ENCODE data around the gene MT1B.
"Not testable (repeated sequence)": the region's sequence is repeated elsewhere in the genome, so short reads cannot be mapped to it uniquely, and the experiment has no call there.

Gene MT1B

DNA sequence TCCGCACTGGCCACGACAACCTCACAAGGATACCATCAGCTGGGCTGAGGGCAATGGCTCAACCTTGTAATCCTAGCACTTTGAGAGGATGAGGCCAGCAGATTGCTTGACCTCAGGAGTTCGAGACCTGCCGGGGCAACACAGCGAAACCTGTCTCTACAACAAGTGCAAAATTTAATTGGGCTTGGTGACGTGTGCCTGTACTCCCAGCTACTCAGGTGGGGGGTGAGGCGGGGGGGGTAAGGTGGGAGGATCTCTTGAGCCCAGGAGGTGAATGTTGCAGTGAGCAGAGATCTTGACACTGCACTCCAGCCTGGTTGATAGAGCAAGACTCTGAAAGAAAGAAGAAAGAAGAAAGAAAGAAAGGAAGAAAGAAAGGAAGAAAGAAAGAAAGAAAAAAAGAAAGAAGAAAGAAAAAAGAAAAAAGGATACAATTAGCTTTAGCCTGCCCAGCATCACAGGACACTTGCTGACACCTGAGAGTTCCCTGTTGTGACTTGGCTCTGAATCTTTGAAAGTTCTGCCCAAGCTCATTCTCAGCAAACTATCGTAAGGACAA, 31.3 kb upstream of the MT1B start:
- DNase-seq (ENCODE audit: low read depth) = no peak

DNA sequence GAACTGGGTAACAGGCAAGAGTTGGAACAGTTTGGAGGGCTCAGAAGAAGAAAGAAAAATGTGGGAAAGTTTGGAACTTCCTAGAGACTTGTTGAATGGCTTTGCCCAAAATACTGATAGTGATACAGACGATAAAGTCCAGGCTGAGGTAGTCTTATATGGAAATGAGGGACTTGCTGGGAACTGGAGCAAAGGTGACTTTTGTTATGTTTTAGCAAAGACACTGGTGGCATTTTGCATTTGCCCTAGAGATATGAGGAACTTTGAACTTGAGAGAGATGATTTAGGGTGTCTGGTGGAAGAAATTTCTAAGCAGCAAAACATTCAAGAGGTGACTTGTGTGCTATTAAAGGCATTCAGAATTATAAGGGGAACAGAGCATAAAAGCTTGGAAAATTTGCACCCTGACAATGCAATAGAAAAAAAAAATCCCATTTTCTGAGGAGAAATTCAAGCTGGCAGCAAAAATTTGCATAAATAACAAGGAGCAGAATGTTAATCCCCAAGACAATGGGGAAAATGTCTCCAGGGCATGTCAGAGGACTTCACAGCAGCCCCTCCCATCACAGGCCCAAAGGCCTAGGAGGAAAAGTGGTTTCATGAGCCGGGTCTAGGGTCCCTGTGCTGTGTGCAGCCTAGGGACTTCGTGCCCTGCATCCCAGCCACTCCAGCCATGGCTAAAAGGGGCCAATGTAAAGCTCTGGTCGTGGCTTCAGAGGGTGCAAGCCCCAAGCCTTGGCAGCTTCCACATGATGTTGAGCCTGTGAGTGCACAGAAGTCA, 29.8 kb upstream of the MT1B start:
- not testable (repeated sequence) for DNase-seq (ENCODE audit: low read depth)

DNA sequence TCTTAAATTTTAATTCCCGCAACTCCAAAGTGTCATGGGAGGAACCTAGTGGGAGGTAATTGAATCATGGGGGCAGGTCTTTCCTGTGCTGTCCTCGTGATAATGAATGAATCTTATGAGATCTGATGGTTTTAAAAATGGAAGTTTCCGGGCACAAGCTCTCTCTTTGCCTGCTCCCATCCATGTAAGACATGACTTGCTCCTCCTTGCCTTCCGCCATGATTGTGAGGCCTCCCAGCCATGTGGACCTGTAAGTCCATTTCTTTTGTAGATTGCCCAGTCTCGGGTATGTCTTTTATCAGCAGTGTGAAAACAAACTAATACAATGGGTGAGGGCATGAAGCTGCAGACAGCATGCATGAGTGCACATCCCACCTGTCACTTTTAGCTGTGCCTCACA, 28.5 kb upstream of the MT1B start:
- not testable (repeated sequence) for DNase-seq (ENCODE audit: low read depth)

DNA sequence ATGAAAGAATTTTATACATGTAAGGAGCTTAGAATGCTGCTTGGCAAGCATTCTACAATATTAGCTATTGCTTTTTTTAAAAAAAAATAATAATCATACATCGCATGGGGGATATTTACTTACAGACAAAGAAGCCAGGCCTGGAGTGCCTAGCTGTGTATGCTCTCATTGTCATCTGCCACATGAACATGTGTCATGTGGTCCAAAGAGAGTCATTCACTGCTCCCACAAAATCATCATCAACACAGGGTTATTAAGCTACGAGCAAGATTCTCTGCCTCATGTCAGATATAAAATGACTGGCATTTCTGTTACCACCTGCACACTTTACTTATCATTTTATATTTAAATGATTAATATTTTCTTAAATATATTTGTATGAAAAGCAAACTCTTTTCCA, 28.0 kb upstream of the MT1B start:
- DNase-seq (ENCODE audit: low read depth) = no peak

DNA sequence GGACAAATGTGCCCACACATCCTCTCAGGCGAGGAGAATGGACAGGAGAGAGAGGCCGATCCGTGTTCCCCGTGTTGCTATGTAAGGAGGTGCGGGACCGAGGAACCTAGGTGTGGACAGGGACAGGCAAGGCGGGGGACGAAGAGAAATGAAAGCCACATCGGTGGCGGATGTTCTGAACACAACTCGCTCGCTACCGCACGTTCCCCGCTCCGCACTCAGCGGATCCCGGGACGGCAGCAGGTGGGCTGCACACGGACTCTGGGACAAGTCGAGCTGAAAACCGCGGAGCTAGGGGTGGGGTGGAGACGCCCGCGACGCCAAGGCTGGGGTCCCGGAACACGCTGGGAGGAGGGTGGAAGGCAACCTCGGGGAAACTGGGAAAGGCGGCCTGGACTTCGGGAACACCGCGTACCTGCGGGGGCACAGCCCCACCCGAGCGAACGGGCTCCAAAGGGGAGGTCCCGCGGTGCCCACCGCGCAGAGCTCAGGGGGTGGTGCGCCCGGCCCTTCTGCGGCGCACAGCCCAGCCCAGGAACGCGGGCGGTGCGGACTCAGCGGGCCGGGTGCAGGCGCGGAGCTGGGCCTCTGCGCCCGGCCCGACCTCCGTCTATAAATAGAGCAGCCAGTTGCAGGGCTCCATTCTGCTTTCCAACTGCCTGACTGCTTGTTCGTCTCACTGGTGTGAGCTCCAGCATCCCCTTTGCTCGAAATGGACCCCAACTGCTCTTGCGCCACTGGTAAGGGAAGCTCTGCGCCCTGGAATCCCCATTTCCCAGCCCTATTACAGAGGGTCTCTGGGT, 26.3 kb upstream of the MT1B start, which contains the start of gene MT1E:
Gene MT1E, plus strand, starts transcription at position 642 of the 803 bp plus-strand sequence. Its CDS starts 71 bp downstream, at position 713.
- no peak for DNase-seq (ENCODE audit: low read depth)

DNA sequence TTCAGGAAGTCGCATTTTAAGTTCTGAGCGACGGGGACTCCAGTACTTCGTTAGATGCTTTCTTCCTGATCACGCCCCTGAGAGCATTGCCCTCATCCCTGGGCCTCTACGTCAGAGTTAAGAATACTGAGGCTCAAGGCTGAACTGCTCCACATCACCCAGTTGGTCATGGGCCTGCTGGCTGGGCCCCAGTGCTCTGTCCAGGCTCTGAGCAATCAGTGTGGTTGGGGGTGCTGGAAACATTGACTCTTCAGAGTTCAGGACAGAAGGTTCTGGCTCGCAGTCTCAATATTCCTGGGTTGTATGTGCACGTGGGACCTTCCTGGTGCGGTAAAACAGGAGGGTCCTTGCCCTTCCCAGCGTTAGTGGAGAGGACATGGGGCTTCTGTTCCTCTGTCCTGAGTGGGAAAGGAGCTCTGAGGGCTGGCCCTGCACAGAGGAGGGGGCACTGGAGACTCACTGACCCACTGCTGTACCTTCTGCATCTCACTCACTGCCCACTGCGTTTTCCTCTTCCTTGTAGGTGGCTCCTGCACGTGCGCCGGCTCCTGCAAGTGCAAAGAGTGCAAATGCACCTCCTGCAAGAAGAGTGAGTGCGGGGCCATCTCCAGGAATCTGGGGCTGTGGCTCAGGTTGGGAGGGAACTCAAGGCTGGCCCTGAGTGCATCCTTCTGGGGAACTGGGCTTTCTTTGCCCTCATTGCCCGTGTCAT, 25.6 kb upstream of the MT1B start:
- no peak for DNase-seq (ENCODE audit: low read depth)

DNA sequence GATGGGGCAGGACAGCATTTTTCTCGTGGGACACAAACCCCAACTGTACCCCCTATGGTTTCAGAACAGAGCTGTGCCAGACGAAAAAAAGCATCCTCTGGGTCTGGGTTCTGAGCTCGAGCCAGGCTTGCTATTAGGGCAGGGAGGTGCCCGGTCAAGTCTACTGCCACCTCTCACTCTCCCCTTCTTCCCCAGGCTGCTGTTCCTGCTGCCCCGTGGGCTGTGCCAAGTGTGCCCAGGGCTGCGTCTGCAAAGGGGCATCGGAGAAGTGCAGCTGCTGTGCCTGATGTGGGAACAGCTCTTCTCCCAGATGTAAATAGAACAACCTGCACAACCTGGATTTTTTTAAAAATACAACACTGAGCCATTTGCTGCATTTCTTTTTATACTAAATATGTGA, 25.0 kb upstream of the MT1B start:
- DNase-seq (ENCODE audit: low read depth) = no peak

DNA sequence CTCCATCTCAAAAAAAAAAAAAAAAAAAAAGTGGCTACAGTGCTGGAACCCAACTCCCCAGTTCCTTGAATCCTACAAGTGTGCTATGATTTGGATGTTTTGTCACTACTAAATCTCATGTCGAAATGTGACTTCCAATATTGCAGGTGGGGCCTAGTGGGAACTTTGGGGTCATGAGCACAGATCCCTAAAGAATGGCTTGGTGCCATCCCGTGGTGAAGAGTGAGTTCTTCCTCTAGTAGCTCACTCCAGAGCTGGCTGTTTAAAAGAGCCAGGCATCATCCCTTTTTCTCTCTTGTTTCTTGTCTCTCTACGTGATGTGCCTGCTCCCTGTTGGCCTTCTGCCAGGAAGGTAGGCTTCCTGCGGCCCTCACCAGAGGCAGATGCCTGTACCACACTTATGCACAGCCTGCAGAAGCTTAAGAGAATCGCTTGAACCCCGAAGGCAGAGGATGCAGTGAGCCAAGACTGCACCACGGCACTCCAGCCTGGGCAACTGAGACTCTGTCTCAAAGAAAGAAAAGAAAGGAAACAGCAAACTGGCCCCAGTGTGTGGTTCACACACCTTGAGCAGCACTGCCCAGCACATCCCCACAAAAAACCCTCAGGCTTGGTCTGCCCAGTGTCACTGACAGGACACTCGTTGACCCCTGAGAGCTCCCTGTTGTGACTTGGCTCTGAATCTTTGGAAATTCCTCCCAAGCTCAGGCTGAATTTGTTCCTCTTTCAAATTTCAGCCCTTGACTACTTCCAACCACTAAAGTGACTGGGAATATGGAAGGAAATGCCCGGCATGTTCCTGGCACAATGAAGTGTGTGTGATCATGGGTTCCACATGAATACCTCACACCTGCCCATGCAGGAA, 23.0 kb upstream of the MT1B start:
- DNase-seq (ENCODE audit: low read depth) = no peak

DNA sequence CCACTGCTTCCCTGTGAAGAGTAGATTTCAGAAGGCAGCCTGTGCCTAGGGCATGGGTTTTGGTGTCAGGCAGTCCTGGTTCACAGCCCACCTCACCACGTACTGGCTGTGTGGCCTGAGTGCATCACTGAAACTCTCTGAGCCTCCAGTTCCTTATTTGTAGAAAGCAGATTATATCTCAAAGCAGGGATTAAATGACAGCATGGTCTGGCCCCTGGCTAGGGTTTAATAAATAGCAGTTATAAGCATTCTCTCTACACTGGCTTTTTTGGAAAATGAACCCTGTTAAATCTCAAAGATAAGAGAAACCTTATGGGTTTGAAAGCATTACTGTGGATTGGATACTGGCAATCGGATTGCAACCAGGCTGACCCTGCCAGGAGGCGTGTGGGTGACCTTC, 22.2 kb upstream of the MT1B start:
- no peak for DNase-seq (ENCODE audit: low read depth)

DNA sequence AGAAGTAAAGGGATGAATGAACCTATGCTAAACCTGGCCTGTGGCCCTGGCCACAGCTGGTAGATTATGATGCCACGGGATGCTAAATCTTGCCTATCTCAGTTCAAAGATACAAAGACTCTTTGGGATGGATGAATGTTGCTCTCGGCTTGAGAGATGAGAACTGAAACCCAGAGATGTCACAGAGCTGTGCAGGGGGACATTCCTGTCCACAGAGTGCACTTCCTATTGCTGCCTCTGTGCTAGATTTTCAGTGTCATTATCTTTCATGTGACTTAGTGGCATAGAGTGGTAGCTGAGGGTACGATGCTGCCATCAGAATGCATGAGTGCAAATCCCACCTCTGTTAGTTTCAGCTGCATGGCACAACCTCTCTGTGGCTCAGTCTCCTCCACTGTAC, 21.6 kb upstream of the MT1B start:
- DNase-seq (ENCODE audit: low read depth) = no peak

DNA sequence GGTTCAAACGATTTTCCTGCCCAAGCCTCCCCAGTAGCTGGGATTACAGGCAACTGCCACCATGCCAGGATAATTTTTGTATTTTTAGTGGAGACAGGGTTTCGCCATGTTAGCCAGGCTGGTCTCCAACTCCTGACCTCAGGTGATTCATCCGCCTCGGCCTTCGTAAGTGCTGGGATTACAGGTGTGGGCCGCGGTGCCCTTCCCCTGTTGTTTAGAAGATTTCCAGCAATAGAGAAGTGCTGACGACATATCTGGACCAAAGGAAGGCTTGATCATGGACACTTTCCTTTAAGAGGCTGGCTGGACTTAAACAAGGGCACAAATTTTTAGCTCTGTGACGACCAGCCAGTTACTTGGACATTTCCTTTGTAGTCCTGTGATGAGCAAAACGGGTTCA, 20.5 kb upstream of the MT1B start:
- DNase-seq (ENCODE audit: low read depth) = no peak

DNA sequence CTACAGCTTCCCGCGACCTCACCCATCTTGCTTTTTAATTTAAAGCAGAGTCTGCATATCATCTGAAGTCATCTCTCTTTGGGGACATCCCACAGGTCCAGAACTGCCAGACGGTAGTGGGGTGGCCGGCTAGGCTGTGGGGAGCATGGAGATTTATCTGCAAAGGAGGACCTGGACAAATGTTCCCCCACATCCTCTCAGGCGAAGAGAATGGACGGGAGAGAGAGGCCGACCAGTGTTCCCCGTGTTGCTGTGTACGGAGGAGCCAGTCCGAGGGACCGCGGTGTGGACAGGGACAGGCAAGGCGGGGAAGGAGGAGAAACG, 19.9 kb upstream of the MT1B start:
- DNase-seq (ENCODE audit: low read depth) = no peak

DNA sequence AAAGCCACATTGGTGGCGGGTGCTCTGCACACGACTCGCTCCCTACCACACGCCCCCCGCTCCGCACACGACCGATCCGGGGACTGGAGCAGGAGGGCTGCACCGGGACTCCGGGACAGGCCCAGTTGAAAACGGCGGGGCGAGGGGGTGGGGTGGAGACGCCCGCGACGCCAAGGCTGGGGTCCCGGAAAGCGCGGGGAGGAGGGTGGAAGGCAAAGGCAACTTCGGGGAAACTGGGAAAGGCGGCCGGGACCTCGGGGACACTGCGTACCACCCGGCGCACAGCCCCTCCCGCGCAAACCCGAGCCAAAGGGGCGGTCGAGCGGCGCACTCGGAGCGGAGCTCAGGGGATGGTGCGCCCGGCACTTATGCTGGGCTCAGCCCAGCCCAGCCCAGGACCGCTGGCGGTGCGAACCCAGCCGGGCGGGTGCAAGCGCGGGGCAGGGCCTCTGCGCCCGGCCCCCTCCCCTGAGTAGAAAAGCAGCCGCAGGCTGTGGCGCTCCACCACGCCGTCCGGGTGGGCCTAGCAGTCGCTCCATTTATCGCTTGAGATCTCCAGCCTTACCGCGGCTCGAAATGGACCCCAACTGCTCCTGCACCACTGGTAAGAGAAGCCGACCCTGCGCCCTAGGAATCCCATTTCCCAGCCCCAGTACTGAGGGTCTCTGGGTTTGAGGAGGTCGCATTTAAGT, 19.4 kb upstream of the MT1B start, which contains the start of gene MT1M:
Gene MT1M, plus strand, starts transcription at position 504 of the 692 bp plus-strand sequence. Its CDS starts 73 bp downstream, at position 577.
- DNase-seq (ENCODE audit: low read depth) = no peak

DNA sequence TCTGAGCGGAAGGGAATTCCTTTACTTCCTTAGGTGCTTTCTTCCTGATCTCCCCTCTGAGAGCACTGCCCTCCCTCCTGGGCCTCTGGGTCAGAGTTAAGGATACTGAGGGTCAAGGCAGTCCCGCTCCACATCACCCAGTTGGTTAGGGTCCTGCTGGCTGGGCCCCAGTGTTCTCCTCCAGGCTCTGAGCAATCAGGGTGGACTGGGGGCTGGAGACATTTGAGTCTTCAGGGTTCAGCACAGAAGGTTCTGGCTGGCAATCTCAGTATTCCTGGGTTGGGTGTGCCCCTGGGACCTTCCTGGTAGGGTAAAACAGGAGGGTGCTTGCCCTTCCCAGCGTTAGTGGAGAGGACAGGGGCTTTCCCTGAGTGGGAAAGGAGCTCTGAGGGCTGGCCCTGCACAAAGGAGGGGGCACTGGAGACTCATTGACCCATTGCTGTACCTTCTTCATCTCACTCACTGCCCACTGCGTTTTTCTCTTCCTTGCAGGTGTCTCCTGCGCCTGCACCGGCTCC, 18.8 kb upstream of the MT1B start:
- no peak for DNase-seq (ENCODE audit: low read depth)

DNA sequence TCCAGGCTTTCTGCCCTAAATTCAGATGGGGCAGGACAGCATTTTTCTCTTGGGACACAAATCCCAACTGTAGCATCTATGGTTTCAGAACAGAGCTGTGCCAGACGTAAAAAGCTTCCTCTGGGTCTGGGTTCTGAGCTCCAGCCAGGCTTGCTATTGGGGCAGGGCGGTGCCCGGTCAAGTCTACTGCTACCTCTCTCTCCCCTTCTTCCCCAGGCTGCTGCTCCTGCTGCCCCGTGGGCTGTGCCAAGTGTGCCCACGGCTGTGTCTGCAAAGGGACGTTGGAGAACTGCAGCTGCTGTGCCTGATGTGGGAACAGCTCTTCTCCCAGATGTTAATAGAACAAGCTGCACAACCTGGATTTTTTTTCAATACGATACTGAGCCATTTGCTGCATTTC, 18.2 kb upstream of the MT1B start:
- no peak for DNase-seq (ENCODE audit: low read depth)

DNA sequence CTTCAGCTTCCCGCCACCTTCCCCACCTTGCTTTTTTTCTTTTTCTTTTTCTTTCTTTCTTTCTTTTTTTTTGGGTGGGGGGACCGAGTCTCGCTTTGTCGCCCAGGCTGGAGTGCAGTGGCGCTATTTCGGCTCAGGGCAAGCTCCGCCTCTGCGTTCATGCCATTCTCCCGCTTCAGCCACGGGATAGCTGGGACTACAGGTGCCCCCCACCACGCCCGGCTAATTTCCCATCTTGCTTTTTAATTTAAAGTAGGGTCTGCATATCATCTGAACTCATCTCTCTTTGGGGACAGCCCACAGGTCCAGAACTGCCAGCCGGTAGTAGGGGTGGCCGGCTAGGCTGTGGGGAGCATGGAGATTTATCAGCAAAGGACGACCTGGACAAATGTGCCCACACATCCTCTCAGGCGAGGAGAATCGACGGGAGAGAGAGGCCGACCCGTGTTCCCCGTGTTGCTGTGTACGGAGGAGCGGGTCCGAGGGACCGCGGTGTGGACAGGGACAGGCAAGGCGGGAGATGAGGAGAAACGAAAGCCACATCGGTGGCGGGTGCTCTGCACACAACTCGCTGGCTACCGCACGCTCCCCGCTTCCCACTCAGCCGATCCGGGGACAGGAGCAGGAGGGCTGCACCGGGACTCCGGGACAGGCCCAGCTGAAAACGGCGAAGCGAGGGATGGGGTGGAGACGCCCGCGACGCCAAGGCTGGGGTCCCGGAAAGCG, 16.8 kb upstream of the MT1B start:
- DNase-seq (ENCODE audit: low read depth) = no peak

DNA sequence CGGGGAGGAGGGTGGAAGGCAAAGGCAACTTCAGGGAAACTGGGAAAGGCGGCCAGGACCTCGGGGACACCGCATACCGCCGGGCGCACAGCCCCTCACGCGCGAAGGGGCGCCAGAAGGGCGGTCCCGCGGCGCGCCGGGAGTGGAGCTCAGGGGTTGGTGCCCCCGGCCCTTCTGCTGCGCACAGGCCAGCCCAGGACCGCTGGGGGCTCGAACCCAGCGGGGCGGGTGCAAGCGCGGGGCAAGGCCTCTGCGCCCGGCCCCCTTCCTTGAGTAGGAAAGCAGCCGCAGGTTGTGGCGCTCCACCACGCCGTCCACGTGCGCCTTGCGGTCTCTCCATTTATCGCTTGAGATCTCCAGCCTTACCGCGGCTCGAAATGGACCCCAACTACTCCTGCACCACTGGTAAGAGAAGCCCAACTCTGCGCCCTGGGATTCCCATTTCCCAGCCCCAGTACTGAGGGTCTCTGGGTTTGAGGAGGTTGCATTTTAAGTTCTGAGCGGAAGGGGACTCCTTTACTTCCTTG, 16.2 kb upstream of the MT1B start:
- no peak for DNase-seq (ENCODE audit: low read depth)

DNA sequence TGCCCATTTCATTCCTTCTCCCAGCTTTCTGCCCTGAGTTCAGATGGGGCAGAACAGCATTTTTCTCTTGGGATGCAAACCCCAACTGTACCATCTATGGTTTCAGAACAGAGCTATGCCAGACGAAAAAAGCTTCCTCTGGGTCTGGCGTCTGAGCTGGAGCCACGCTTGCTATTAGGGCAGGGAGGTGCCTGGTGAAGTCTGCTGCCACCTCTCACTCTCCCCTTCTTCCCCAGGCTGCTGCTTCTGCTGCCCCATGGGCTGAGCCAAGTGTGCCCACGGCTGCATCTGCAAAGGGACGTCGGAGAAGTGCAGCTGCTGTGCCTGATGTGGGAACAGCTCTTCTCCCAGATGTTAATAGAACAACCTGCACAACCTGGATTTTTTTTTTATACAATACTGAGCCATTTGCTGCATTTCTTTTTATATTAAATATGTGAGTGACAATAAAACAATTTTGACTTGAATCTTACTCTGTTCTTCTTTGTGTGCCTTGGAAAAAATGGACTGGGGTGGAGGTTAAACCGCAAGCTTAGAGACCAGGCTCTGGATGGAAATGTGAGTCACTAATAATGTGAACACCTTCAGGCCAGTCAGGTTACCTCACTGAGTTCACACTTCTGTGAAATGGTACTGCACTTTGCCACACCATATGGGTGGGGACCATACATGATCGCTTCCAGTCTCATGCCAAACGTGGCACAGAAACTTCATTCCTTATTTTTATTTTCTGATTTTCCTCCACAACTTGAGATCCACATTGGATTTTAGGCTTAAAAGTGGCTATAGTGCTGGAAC, 14.9 kb upstream of the MT1B start:
- DNase-seq (ENCODE audit: low read depth) = no peak
